NT2/D1 (cell line): ENCODE results near the gene CST6.

ENCODE experiments used
- YY1 ChIP-seq: IDR thresholded peaks from 2 replicates; pipeline ENCODE4 v1.6.1; 2011; ENCODE audit not compliant: insufficient read length, insufficient read depth
- ZNF274 ChIP-seq: IDR thresholded peaks from 2 replicates; pipeline ENCODE4 v1.6.1; 2011; ENCODE audit warnings: mild to moderate bottlenecking, low read depth, low read length

DNA sequence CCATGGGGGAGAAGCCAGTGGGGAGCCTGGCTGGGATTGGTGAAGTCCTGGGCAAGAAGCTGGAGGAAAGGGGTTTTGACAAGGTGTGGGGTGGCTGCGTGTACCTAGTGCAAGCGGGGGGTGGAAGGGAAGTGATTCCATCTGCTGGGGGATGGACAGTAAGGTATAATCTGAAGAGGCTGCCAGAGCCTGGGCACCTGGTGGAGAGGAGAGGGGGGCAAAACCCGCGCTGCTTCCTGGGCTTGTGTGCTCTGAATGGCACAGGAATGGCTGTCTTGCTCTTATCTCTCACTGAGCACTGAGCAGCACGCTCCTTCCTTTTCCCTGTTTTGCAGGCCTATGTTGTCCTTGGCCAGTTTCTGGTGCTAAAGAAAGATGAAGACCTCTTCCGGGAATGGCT lies 8.5 kb upstream of the CST6 start:
- TF ChIP-seq YY1 (no peak), ZNF274 (no peak)
